Measurements from ENCODE around the gene C9. TPM values are rescaled to one million over a fixed set of nuclear protein-coding genes. Genes with fewer than 3 reads are reported as not detected.

Gene C9
- total RNA-seq, 4 donors from 2014 or later = not detected

DNA sequence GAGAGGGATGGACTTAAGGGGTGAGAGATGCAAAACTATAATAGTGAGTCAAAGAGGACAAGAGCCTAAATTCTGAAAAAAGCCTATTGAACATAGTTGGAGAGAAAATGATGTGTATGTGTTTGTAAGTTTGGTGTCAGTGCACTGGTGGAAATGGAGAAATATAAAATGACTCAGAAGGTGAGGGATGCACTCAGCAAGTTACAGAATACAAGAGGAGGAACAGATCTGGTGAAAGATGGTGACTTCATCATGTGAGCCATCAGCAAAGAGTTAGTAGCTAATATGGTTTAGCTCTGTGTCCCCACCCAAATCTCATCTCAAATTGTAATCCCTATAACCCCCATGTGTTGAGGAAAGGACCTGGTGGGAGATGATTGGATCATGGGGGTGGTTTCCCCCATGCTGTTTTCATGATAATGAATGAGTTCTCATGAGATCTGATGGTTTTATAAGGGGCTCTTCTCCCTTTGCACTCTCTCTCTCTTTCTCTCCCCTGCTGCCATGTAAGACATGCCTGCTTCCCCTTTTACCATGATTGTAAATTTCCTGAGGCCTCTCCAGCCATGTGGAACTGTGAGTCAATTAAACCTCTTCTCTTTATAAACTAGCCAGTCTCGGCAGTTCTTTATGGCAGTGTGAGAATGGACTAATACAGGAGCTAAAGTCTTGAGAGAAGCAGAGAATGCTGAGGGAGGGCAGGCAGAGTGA, 114.6 kb downstream of the C9 start:
- no peak for DNase-seq
- intact Hi-C loops (cut with DNase I; ENCODE audit: low total_unique reads) = no loop called here
- H3K36me3 ChIP-seq = no peaks in the 10 kb centered on the region
- H3K4me3 ChIP-seq = no peak overlapping the region
- no peaks in the 10 kb centered on the region for H3K9me3 ChIP-seq
- TF ChIP-seq, protein P1, sequence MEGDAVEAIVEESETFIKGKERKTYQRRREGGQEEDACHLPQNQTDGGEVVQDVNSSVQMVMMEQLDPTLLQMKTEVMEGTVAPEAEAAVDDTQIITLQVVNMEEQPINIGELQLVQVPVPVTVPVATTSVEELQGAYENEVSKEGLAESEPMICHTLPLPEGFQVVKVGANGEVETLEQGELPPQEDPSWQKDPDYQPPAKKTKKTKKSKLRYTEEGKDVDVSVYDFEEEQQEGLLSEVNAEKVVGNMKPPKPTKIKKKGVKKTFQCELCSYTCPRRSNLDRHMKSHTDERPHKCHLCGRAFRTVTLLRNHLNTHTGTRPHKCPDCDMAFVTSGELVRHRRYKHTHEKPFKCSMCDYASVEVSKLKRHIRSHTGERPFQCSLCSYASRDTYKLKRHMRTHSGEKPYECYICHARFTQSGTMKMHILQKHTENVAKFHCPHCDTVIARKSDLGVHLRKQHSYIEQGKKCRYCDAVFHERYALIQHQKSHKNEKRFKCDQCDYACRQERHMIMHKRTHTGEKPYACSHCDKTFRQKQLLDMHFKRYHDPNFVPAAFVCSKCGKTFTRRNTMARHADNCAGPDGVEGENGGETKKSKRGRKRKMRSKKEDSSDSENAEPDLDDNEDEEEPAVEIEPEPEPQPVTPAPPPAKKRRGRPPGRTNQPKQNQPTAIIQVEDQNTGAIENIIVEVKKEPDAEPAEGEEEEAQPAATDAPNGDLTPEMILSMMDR (IDR thresholded peaks at IDR 0.05) = no peak
- no peak for TF ChIP-seq POLR2A (IDR thresholded peaks at IDR 0.05)
- H3K27ac ChIP-seq = no peak overlapping the region
- peaks cover 0 to 3% of the 10 kb centered on the region in 2 donors for H3K4me1 ChIP-seq
- H3K27me3 ChIP-seq = no peaks in the 10 kb centered on the region

DNA sequence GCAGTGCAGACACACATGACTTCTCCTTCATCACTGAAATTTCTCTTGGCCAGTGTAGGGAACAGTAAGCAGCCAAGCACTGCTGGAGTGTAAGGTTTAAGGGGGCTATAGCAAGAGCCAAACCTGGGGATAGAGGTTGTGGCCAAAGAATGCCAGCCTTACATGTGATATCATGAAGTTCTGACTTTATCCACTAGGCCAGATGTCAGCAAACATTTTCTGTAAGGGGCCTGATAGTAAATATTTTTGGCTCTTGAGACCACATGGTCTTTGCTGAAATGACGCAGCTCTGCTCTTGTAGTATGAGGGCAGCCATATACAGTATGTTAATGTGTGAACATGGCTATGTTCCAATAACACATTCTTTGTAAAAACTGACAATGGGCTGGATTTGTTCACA, 115.2 kb downstream of the C9 start:
- Histone ChIP-seq H3K36me3 (no peaks in the 10 kb centered on the region), H3K27ac (no peak overlapping the region), H3K9me3 (no peaks in the 10 kb centered on the region), H3K27me3 (no peaks in the 10 kb centered on the region), H3K4me1 (peaks cover 0 to 3% of the 10 kb centered on the region in 2 donors), H3K4me3 (no peak overlapping the region)
- DNase-seq = no peak
- TF ChIP-seq POLR2A (IDR thresholded peaks at IDR 0.05) = no peak
- TF ChIP-seq, protein P1 (IDR thresholded peaks at IDR 0.05) = no peak
- intact Hi-C loops (cut with DNase I; ENCODE audit: low total_unique reads) = no loop called here

DNA sequence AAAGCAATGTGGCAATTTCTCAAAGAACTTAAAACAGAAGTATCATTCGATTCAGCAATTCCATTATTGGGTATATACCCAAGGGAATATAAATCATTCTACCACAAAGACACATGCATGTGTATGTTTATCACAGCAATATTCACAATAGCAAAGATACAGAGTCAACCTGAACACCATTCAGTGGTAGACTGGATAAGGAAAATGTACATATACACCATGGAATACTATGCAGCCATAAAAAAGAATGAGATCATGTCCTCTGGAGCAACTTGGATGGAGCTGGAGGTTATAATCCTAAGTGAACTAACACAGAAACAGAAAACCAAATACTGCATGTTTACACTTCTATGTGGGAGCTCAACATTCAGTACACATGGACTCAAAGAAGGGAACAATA, 123.5 kb downstream of the C9 start:
- H3K27ac ChIP-seq = no peak overlapping the region
- no peaks in the 10 kb centered on the region for H3K4me1 ChIP-seq
- no peaks in the 10 kb centered on the region for H3K36me3 ChIP-seq
- TF ChIP-seq, protein P1 (IDR thresholded peaks at IDR 0.05) = no peak
- no peak for TF ChIP-seq POLR2A (IDR thresholded peaks at IDR 0.05)
- H3K4me3 ChIP-seq = no peak overlapping the region
- no peak for DNase-seq
- H3K27me3 ChIP-seq = no peaks in the 10 kb centered on the region
- H3K9me3 ChIP-seq = no peaks in the 10 kb centered on the region
- intact Hi-C loops (cut with DNase I; ENCODE audit: low total_unique reads) = no loop called here

DNA sequence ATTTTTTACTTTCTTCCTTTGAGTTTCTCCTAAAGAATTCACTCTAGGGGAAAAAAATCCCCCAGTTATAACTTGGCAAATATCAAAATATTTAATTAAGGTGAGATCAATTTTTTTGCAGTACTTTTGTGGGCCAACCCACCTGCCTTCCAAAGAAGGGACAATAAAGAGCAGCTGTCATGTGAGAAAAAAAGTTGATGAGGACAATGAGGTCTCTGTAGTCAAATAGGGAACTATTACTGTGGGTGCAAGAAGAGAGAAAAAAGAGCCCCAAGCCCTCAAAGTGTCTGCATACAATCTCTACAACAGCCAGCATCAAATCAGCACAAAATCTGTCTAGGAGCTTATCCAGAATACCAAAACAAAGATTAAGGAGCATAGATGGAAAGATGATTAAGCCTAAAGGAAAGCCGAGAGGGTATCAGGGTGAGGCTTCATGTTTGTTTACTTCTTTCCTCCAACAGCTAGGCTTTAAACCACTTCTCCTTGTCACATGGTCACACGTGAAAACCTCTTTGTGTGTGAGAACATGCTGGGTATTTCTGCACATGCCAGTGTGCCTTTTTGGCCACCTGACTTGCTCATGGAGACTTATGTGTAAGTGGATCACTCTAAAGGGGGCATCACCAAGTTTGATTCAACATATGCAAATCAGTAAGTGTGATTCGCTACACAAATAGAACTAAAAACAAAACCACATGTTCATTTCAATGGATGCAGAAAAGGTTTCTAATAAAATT, 125.8 kb downstream of the C9 start:
- Histone ChIP-seq H3K36me3 (no peaks in the 10 kb centered on the region), H3K27ac (no peak overlapping the region), H3K9me3 (no peaks in the 10 kb centered on the region), H3K4me1 (no peaks in the 10 kb centered on the region), H3K4me3 (no peak overlapping the region), H3K27me3 (no peaks in the 10 kb centered on the region)
- intact Hi-C loops (cut with DNase I; ENCODE audit: low total_unique reads) = no loop called here
- TF ChIP-seq POLR2A (IDR thresholded peaks at IDR 0.05) = no peak
- TF ChIP-seq, protein P1 (IDR thresholded peaks at IDR 0.05) = no peak
- DNase-seq = no peak

DNA sequence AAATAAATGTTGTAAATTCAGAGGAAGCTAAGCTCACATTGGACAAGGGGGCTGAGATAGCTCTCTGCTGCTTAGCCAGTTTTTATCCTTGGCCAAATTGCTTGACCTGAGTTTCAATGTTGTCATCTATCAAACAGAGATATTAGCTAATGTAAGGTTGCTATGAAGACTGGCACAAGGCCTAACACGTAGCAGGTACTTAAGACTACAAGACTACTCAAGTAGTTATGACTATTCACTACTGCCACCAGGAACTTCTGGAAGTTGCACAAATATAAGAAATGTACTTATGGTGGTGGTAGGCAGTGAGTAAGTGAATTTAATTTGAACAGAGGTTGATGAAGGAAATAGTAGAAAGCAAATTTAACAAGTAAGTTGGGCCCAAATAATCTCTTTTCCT, 127.6 kb downstream of the C9 start:
- no peak for DNase-seq
- H3K36me3 ChIP-seq = no peaks in the 10 kb centered on the region
- intact Hi-C loops (cut with DNase I; ENCODE audit: low total_unique reads) = no loop called here

More for the DNA sequence above, 127.6 kb downstream of the C9 start:
- H3K4me1 ChIP-seq = no peaks in the 10 kb centered on the region
- H3K27ac ChIP-seq = no peak overlapping the region
- no peaks in the 10 kb centered on the region for H3K27me3 ChIP-seq
- no peaks in the 10 kb centered on the region for H3K9me3 ChIP-seq
- TF ChIP-seq, protein P1 (IDR thresholded peaks at IDR 0.05) = no peak
- no peak for TF ChIP-seq POLR2A (IDR thresholded peaks at IDR 0.05)
- H3K4me3 ChIP-seq = no peak overlapping the region
